ENCODE measurements around the gene FXR1.

DNA sequence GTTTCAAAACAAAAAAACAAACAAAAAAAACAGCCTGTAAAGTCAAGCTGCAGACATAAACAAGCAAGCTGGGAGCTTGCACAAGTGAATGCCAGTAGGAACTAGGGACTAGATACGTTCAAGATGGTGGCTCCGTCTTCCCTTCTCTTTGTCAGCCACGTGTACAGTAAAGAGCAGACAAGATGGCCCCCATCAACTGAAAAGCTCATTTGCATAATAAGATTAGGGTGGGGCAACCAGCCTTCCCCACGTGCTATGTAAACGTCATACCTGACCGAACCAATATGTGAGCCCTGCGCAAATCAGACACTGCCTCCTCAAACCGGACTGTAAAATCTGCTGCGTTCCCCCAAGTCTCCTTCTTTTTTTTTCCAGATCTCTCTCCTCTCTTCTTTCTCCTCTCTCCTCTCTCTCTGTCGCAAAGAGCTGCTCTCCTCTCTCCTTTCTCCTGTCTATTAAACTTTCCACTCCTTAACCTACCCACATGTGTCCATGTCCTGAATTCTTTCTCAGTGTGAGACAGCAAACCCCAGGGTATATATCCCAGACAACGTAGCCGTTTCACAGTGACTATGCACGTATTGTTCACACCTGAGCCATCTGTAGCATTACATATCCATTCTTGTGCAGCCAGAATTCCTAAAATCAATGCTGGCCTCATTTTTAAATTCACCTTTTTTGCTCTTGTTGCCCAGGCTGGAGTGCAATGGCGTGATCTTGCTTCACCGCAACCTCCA is 31.2 kb upstream of the FXR1 start:
- no peak for TF ChIP-seq CTCF (IDR thresholded peaks at IDR 0.05)
- TF ChIP-seq POLR2AphosphoS5 (IDR thresholded peaks at IDR 0.05) = no peak
- no peak for TF ChIP-seq POLR2A (IDR thresholded peaks at IDR 0.05)
- TF ChIP-seq EP300 (IDR thresholded peaks at IDR 0.05) = no peak

Data from suprapubic skin (tissue), 4 donors.